ENCODE data around the gene PPP2R3C. TPM values are rescaled to one million over a fixed set of nuclear protein-coding genes. Genes with fewer than 3 reads are reported as not detected.
"Not testable (repeated sequence)": the region's sequence is repeated elsewhere in the genome, so short reads cannot be mapped to it uniquely, and the experiment has no call there.

Gene PPP2R3C
- total RNA-seq, result 30.0 TPM
- long read RNA-seq, transcript PPP2R3C-217 (12 exons, 1,846 nt), result minor isoform, 25 of 110 reads
- long read RNA-seq, transcript PPP2R3C-201 (13 exons, 1,839 nt), result major isoform, 53 of 110 reads
- long read RNA-seq, partial matches to known transcripts, result 9 of 110 reads
- long read RNA-seq, other reads (novel, unspliced or antisense), result 21 of 110 reads

DNA sequence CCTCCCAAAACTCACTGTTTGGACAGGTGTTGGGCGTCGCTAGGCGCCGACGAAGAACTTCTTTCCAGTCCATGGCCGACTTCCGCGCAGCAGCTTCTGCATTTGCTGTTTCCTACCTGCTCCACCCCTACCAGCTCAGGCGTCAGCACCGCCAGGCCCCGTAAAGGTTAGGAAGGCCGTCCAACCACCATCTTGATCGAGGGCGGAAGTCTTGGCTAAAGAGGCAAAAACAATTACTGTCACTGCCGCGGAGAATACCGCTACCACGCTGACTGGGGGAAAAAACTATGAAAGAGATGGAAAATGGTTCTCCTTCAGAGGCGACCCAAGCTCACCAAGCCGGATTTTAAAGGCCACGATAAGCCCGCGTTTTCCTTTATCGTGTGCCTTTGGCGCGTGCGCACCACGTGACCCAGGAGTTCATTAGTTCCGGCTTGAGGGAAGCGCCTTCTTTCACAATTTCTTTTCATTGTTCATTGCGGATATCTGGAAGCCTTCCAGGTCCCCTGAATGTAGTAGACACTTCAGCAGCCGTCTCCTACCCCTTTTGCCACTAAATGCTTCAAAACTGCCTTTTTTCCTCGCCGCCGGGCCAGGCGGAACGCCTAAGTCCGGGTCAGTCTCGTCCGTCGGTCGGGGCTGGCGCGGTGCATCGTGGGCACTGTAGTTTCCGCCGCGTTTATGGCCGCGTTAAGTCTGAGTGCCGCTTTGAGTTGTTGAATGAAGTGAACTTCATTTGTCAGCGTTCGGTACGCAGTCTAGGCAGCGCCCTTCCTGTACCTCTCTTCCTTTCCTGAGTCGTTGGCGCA, at the start of gene PPP2R3C, which contains the start of gene PRORP:
Gene PPP2R3C, minus strand, starts transcription at position 104 of the 809 bp plus-strand sequence. Its CDS starts 31 bp downstream, at position 73.
Gene PRORP, plus strand, starts transcription at position 666 of the 809 bp plus-strand sequence. CDS start 694 bp downstream, outside the sequence.
- DNase-seq (ENCODE audit: low spot score), result peak; percentile 96

DNA sequence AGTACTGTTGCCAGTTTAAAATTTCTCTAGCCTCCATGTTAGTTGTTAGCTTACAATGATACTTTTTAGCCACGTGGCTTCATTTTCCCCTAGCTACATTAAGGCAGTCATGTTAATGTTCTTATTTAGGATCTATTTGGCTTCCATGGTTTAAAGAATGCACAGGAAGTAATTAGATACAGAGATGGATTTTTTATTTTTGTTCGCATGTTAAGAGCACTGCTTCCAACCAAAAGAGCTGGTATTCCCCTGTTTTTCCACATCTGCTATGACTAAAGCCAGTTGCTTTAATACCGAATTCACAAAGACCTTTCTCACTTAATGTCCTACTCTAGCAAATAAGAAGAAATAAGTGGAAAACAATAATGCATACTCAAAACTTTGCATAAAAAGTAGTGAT, 45.7 kb upstream of the PPP2R3C start:
- no peak for DNase-seq (ENCODE audit: low spot score)

DNA sequence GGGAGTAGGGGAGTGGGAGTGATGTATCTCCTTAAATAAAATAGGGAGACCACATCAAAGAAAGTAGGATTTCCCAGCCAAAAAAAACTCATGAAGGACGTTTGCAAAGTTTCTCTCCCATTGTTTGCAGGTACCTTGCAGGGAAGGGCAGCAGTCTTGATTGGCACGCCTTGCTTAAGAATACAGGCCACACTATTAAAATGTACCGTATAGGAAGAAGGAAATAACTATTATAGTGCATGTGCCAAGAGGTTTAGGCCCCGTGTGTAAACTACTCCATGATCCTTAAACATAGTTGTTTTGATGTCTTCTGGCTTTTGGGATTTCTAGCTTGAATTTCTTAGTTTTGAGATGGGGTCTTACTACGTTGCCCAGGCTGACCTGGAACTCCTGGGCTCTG, 43.1 kb upstream of the PPP2R3C start:
- no peak for DNase-seq (ENCODE audit: low spot score)

DNA sequence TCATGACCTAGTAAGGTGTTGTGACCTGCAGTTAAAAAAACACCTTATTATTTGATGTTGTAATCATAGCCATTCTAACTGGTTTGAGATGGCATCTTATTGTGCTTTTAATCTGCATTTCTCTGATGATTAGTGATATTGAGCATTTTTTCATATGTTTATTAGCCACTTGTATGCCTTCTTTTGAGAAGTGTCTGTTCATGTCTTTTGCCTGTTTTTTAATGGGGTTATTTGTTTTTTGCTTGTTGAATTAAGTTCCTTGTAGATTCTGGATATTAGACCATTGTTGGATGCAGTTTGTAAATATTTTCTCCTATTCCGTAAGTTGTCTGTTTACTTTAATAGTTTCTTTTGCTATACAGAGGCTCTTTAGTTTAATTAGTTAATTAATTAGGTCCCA, 41.6 kb upstream of the PPP2R3C start:
- DNase-seq (ENCODE audit: low spot score), result no peak

DNA sequence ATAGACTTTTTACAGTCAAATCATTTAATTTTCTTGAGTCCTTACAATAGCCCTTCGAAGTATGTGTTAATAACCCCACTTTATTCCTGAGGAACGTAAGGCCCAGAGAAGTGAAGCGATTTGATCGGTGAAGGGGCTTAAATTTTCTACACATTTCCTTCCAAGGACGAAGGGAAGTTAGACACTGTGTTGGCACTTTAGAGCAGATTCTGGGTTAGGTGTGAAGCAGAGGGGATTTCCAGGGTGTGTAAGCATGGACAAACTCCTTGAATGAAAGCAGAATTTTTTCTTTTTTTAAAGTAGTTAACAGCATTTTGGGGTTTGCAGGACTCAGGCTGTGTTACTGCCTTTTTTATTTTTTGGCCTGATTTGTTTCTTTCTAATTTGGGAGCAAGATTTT, 39.4 kb upstream of the PPP2R3C start:
- no peak for DNase-seq (ENCODE audit: low spot score)

DNA sequence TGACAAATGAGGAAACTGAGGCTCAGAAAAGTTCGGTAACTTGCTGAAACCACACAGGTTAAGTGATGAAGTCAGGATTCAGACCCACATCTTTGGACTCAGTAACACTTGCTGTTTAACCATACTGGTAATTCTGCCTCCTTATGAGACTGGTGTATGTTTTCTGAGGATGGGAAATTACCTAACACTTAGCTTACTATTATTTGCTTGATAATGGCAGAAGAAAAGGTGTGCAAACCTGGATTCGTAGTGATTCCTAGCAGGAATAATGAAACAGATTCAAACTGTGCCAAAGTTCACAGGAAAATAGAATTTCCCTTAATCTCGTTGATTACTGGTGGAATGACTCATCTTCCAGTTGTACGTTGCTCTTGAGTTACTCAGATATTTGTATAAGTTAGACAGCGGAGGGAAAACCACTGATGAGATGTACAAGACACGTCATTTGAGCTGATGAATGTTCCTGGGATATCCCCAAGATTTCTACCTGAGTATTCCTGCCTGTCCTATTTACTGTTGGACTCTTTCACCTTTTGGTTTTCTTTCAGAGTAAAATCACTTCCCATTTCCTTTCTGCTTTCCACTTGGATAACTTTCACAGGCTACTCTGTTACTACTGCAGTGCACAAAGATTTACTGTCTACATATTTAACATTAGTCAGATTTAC, 38.1 kb upstream of the PPP2R3C start:
- no peak for DNase-seq (ENCODE audit: low spot score)

DNA sequence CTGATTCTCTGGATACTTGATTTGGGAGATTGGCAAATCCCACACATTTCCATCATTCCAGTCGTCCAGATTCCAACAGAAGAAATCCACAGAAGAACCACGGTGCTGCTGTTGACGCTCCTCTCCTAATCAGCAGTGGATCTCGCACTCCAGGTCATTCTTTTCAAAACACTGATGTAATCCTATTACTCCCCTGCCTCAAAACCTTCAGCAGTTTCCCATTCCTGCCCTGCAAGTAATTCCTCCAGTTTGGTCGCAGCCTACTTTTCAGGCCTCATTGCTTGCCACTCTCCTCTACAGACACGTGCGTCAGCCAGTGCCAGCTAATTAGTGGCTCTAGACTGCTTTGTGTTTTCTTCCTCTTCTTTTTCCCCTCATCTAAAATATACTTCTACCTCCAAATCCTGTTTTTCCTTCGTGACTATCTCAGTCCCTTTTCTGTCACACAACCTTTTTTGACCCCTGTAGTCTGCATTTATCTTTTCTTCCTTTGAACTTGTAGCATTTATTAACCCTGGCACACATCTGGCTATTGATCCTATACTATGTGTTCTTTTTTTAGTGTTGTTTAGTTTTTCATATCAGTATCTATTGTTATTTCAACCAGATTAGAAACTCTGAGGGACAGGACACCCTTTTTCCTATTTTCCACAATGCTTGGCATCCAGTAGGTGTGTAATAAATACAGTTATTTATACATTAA, 37.3 kb upstream of the PPP2R3C start:
- DNase-seq (ENCODE audit: low spot score), result no peak

DNA sequence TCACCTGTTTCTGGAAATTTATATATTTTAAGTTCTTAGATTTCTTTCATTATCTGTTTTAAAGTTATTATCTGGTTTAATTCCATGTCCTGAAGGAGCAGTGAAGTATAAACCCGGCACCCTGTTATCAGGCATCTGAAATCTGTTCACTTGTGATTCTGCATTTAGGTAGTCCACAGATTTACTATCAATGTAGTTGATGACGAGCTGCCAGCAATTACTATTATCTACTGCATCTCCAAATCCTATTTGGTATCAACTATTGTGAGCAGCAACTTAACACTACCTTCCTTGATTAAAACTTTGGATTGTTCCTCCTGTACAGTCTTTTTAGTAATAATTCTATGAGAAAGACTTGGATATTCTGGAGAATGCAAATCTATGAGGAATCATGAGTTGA, 36.7 kb upstream of the PPP2R3C start:
- DNase-seq (ENCODE audit: low spot score), result no peak

DNA sequence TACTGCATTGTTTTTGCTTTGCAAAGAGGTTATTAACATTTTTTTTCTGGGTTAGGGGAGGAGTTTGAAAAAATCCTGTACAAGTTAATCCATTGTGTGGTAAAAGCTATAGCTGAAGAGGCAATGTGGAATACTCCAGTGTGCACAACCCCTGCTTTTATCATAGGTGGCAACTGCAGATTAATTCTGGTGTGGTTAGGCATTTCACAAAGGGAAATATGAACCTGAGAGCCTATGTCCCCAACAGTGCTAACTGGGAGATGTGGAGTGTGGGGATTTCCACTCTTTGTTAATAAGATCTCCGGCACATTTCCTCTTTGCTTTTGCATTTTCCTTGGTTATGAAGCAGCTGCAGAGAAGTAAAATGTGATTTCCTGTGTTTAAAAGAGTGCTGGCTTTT, 34.2 kb upstream of the PPP2R3C start:
- no peak for DNase-seq (ENCODE audit: low spot score)

DNA sequence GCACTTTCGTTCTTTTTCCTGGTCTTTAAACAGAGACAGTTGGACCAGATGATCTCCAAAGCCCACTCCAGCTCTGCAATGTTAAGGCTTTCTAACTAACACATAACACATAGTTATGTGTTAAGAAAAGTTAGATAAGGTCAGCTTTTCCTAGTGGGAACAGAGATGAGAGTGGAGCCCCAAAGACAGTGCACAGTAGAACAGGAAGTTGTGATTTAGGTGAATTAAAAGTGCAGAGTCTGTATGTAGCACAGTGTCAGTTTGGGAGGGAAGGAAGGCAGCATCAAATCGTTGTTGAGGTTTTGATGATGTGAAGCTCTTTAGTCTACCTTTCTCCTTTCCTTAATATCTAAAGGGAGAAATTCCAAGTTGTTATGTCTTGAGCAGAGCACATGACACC, 32.2 kb upstream of the PPP2R3C start:
- no peak for DNase-seq (ENCODE audit: low spot score)

DNA sequence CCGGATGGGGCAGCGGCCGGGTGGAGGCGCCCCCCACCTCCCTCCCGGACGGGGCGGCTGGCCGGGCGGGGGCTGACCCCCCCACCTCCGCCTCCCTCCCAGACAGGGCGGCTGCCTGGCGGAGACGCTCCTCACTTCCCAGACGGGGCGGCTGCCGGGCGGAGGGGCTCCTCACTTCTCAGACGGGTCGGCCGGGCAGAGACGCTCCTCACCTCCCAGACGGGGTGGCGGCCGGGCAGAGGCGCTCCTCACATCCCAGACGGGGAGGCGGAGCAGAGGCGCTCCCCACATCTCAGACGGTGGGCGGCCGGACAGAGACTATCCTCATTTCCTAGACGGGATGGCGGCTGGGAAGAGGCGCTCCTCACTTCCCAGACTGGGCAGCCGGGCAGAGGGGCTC, 30.7 kb upstream of the PPP2R3C start:
- not testable (repeated sequence) for DNase-seq (ENCODE audit: low spot score)

DNA sequence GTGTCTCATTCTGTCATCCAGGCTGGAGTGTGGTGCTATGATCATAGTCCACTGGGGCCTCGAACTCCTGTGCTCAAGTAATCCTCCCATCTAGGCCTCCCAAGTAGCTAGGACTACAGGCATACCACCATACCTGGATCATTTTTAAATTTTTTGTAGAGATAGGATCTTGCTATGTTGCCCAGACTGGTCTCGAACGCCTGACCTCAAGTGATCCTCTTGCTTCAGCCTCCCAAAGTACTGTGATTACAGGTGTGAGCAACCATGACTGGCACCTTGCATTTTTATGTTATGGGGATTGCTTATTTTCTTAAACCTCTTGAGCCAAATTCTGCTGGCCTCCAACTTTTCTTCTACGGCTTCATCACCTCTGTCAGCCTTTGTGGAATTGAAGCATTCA, 27.4 kb upstream of the PPP2R3C start:
- no peak for DNase-seq (ENCODE audit: low spot score)

DNA sequence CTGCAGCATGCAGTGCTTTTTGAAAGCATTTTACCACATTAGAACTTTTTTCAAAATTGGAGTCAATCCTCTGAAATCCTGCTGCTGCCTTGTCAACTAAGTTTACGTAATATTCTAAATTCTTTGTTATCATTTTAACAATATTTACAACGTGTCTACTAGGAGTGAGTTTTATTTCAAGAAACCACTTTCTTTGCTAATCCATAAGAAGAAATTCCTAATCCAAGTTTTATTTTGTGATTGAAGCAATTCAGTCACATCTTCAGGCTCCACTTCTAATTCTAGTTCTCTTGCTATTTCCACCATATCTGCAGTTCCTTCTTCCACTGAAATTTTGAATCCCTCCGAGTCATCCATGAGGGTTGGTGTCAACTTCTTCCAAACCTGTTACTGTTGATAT, 25.9 kb upstream of the PPP2R3C start:
- no peak for DNase-seq (ENCODE audit: low spot score)

DNA sequence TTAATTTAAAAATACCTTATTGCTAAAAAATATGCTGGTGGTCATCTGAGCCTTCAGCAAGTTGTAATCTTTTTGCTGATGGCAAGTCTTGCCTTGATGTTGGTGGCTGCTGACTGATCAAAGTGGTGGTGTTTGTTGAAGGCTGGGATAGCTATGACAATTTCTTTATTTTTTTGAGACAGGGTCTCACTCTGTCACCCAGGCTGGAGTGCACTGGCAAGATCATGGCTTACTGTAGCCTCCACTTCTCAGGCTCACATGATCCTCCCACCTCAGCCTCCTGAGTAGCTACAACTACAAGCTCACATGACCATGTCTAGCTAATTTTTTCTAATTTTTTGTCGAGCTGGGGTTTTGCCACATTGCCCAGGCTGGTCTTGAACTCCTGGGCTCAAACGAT, 25.4 kb upstream of the PPP2R3C start:
- no peak for DNase-seq (ENCODE audit: low spot score)

DNA sequence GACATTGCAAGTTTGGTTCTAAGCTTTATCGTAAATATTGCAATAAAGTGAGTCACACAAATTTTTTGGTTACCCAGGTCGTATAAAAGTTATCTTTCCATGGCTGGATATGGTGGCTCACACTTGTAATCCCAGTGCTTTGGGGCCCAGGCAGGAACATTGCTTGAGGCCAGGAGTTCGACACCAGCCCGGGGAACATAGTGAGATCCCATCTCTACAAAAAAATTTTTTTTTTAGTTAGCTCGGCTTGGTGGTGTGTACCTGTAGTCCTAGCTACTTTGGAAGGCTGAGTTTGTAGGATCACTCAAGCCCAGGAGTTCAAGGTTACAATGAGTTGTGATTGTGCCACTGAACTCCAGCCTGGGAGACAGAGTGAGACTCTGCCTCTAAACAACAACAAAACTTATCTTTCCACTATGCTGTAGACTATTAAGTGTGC, 24.9 kb upstream of the PPP2R3C start:
- DNase-seq (ENCODE audit: low spot score), result no peak

DNA sequence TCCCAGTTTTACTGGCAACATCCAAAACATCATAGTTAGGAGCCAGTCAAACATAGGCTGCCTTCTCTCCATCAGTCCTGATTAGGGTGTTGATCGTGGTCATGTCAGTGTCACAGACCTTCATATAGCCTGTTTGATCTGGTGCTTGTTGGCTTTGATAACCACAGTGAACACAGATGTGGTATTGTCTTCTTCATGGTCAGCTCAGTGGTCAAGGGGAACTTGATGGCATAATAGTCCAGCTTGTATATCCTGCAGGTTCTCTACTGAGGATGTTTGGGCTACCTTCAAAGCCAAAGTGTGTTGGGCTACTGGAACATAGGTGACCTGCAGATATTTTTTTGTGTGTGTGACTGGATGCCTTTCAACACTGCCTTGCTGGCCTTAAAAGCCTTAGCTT, 22.2 kb upstream of the PPP2R3C start:
- DNase-seq (ENCODE audit: low spot score), result no peak

DNA sequence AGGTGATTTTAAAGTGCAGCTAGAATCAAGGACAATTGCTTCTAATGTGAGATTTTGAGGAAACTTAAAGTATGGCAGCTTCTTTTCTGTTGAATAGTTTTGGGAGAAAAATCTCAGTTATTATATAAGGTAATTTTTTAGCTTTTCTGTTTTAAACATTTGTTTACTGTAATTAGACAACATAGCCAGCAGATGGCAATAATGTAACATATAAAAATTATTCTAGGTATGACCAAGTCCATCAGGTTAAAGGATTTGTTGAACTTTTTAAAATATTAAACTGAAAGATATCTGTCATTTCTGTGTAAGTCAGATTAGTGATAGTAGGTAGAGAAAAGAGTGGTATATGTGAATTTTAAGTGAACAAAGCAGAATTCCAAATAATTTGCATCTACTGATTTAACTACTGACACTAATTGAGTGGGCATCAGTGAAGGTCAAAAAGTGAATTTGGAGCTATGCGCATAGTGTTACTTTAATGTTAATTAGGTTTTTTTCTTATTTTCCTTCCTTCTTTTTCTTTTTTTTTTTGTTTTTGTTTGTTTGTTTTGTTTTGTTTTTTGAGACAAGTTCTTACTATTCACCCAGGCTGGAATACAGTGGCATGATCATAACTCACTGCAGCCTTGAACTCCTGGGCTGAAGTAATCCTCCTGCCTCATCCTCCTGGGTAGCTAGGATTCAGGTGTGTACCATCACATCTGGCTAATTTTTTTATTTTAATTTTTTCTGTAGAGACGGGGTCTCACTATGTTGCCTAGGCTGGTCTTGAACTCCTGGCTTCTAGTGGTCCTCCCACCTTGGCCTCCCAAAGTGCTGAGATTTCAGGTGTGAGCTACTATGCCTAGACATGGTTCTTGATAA, 19.2 kb upstream of the PPP2R3C start:
- no peak for DNase-seq (ENCODE audit: low spot score)

DNA sequence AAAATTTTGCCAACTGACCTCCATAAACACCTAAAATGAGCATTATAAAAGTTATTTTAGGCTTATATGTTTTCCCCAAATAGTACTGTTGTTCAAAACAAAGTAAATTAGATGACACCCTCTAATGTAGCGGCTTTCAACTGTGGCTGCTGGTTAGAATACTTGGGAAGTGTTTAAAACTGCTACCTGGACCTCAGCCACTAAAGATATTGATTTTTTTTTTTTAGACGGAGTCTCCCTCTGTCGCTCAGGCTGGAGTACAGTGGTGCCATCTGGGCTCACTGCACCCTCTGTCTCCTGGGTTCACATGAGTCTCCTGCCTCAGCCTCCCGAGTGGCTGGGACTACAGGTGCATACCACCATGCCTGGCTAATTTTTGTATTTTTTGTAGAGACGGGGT, 16.8 kb upstream of the PPP2R3C start:
- DNase-seq (ENCODE audit: low spot score), result no peak

DNA sequence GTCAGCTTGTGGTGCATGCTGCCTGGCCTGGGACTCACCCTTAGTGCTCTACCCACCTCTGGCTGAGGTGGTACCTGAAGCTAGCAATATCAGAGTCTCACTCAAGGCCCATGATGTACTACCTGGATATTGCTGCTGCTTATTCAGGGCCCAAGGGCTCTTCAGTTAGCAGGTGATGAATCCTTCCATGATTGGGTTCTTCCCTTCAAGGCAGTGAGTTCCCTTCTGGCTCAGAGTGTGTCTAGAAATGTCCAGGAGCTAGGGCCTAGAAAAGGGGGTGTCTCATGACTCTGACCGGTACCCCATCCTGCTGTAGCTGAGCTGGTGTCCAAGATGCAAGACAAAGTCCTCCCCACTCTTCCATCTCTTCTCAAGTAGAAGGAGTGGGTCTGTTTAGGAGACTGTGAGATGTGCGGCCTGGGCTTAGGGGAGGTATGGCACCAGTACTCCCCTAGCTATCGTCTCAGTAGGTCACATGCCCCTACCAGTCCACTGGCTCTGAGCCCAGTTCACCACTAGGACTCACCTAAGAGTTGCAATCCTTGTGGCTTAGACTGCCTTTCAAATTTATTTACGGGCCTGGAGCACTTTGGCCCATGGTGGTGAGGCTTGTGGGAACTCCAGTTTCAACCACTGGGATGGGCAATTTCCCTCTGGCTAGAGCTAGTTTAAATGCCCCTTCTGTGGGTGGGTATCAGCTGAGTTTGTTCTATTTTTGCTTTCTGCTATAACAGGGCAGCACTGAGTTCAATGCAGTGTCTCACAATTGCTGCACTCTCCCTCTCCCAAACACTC, 12.7 kb upstream of the PPP2R3C start:
- no peak for DNase-seq (ENCODE audit: low spot score)
